Measurements from ENCODE around the gene CACNA1B.

DNA sequence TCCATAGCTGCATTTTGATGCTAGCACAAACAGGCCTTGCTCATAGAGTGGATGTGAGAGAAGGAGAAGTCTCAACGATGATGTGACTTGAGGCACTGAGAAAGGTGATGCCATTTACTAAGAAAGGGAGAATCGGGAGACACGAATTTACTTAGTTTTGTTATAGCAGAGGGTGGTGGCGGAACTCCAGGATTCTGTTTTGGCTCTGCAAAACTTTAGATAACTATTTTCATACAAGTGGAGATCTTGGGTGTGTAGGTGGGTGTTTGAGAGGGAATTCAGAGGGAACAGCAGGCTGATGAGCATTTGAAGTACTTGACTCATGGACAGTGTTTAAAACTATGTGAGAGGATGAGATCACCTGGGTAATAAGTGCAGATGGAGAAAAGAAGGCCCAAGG lies 43.2 kb downstream of the CACNA1B start:
- TF ChIP-seq EZH2 (IDR thresholded peaks at IDR 0.05; ENCODE audit: borderline replicate concordance, low read length), result no peak
- TF ChIP-seq, protein P1, sequence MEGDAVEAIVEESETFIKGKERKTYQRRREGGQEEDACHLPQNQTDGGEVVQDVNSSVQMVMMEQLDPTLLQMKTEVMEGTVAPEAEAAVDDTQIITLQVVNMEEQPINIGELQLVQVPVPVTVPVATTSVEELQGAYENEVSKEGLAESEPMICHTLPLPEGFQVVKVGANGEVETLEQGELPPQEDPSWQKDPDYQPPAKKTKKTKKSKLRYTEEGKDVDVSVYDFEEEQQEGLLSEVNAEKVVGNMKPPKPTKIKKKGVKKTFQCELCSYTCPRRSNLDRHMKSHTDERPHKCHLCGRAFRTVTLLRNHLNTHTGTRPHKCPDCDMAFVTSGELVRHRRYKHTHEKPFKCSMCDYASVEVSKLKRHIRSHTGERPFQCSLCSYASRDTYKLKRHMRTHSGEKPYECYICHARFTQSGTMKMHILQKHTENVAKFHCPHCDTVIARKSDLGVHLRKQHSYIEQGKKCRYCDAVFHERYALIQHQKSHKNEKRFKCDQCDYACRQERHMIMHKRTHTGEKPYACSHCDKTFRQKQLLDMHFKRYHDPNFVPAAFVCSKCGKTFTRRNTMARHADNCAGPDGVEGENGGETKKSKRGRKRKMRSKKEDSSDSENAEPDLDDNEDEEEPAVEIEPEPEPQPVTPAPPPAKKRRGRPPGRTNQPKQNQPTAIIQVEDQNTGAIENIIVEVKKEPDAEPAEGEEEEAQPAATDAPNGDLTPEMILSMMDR (conservative IDR thresholded peaks at IDR 0.05 in 1 of 2, IDR thresholded peaks at IDR 0.05 in 1 of 2; ENCODE audit: extremely low read depth in 1 of 2, insufficient read depth in 1 of 2, low read depth in 1 of 2, low read length in 2 of 2), result no peak

Data from mammary epithelial cell (primary cell).